Chondrocyte (in vitro differentiated cells): ENCODE results near the gene POU6F1. TPM values are rescaled to one million over a fixed set of nuclear protein-coding genes. Genes with fewer than 3 reads are reported as not detected.

Source experiments
- DNase-seq: peaks from one replicate; pipeline ENCODE4 v3.0.0; 2021; ENCODE audit warnings: mixed read lengths, low spot score
- H3K27ac Mint-ChIP-seq: one replicate; pipeline ENCODE4 v1.8.0; 2021; ENCODE audit warnings: mild to moderate bottlenecking, moderate library complexity, mixed read lengths; ENCODE audit not compliant: unreplicated experiment
- H3K27me3 Mint-ChIP-seq: 2 replicates; pipeline ENCODE4 v1.8.0; 2021; ENCODE audit warnings: low read depth, mixed read lengths
- H3K36me3 Mint-ChIP-seq: 2 replicates; pipeline ENCODE4 v1.8.0; 2021; ENCODE audit warnings: low read depth, mixed read lengths
- H3K4me1 Mint-ChIP-seq: 2 replicates; pipeline ENCODE4 v1.8.0; 2021; ENCODE audit warnings: low read depth, mild to moderate bottlenecking, mixed read lengths
- H3K4me3 Mint-ChIP-seq: one replicate; pipeline ENCODE4 v1.8.0; 2021; ENCODE audit warnings: mild to moderate bottlenecking, moderate library complexity, mixed read lengths; ENCODE audit not compliant: unreplicated experiment
- H3K9me3 Mint-ChIP-seq: 2 replicates; pipeline ENCODE4 v1.8.0; 2021; ENCODE audit warnings: low read depth, mixed read lengths
- total RNA-seq: library from RNA; stranded (reverse); gene quantifications from 3 replicates; pipeline ENCODE4 v1.2.1, GENCODE V29; 2021
- TF ChIP-seq, protein P1 (sequence below): fragments of 200-600 bp; sonication (generic); IDR thresholded peaks from 2 replicates; pipeline ENCODE4 v1.5.0; 2021; ENCODE audit warnings: antibody characterized with exemption, mild to moderate bottlenecking, moderate library complexity

The POU6F1 gene
- total RNA-seq, 1 donor from 2014 or later, result 9.9 TPM

DNA sequence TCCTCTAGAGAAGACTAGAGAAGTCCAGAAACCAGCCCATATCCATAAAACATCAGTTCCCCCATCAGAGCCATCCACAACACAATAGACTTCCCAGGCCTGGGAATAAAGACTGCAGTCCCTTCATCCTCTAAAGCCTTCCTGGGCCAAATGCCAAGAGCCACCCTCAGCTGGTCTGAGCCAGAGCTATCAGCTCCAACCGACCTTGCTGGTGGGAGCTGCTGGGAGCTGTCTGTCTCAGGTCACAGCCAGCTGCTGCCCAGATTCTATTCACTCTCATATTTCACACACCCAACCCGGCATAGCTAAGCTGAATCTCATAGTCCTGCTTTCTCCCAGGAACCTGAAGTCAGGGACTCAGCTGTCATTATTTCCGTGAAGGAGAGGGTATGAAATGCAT is 34.0 kb downstream of the POU6F1 start:
- peak overlapping the region; percentile 5 for H3K27ac Mint-ChIP-seq
- H3K9me3 Mint-ChIP-seq, result no peaks in the 10 kb centered on the region
- peak; percentile 11 for DNase-seq
- peaks cover 8% of the 10 kb centered on the region for H3K4me1 Mint-ChIP-seq
- no peak overlapping the region for H3K4me3 Mint-ChIP-seq
- TF ChIP-seq, protein P1, sequence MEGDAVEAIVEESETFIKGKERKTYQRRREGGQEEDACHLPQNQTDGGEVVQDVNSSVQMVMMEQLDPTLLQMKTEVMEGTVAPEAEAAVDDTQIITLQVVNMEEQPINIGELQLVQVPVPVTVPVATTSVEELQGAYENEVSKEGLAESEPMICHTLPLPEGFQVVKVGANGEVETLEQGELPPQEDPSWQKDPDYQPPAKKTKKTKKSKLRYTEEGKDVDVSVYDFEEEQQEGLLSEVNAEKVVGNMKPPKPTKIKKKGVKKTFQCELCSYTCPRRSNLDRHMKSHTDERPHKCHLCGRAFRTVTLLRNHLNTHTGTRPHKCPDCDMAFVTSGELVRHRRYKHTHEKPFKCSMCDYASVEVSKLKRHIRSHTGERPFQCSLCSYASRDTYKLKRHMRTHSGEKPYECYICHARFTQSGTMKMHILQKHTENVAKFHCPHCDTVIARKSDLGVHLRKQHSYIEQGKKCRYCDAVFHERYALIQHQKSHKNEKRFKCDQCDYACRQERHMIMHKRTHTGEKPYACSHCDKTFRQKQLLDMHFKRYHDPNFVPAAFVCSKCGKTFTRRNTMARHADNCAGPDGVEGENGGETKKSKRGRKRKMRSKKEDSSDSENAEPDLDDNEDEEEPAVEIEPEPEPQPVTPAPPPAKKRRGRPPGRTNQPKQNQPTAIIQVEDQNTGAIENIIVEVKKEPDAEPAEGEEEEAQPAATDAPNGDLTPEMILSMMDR, result no peak
- H3K36me3 Mint-ChIP-seq, result no peaks in the 10 kb centered on the region
- no peaks in the 10 kb centered on the region for H3K27me3 Mint-ChIP-seq

DNA sequence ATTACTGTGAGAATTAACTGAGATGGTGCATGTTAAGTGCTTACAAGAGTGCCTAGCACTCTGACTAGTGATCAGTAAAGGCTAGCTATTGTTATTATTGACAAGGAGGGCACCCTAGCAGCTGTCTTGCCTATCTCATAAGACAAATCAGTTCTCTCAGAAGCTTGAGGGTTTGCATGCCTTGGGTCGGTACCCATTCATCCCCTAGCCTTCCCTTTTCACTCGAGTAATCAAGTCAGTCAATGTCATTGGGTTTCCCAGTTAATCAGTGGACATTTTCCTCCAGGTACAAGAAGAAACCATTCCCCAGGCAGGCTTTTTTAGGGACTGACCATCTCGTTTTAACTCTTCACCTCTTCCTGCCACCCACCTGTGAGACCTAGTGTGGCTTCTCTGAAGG is 34.5 kb downstream of the POU6F1 start:
- no peak overlapping the region for H3K4me3 Mint-ChIP-seq
- H3K27me3 Mint-ChIP-seq, result no peaks in the 10 kb centered on the region

DNA sequence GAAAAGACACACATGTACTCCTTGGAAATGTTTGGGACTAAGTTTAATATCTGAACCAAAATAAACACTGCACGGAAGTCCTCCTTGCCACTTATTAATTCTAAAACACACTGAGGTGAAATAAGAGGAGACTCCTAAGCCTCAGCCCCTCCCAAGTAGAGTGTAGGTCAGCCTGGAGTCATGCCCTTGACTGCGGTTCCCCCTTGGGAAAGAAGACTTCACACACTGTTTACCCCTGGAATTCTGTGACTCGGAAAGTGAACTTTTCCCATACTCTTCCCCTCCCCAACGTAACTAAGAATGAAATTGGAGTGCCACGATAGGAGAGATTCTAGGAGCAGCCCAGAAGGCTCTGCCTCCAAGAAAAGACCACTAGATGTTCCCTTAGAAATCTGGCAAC is 36.3 kb downstream of the POU6F1 start:
- no peaks in the 10 kb centered on the region for H3K36me3 Mint-ChIP-seq
- H3K9me3 Mint-ChIP-seq, result no peaks in the 10 kb centered on the region
- H3K27me3 Mint-ChIP-seq, result no peaks in the 10 kb centered on the region
- no peak overlapping the region for H3K27ac Mint-ChIP-seq
- H3K4me1 Mint-ChIP-seq, result peaks cover 8% of the 10 kb centered on the region
- TF ChIP-seq, protein P1, result no peak
- no peak for DNase-seq
- H3K4me3 Mint-ChIP-seq, result no peak overlapping the region

More for the DNA sequence above, 34.5 kb downstream of the POU6F1 start:
- H3K9me3 Mint-ChIP-seq, result no peaks in the 10 kb centered on the region
- H3K36me3 Mint-ChIP-seq, result no peaks in the 10 kb centered on the region
- DNase-seq, result no peak
- H3K27ac Mint-ChIP-seq, result no peak overlapping the region
- H3K4me1 Mint-ChIP-seq, result peaks cover 8% of the 10 kb centered on the region
- TF ChIP-seq, protein P1, result no peak

DNA sequence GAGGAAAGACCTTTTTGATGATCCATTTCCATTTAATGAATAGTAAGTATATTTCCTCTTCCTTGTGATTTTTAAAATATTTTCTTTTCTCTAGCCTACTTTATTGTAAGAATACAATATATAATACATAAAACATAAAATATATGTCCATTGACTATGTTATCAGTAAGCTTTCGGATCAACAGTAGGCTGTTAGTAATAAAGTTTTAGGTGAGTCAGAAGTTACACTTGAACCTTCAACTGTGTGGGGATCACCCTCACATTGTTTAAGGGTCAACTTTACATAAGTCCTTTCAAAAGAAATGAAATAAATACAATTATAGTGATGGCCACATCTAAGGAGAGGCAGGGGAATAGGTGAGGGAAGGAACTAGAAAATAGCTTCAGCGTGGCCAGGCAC is 40.0 kb downstream of the POU6F1 start:
- no peak overlapping the region for H3K4me3 Mint-ChIP-seq
- peaks cover 4% of the 10 kb centered on the region for H3K4me1 Mint-ChIP-seq
- no peaks in the 10 kb centered on the region for H3K9me3 Mint-ChIP-seq
- no peak overlapping the region for H3K27ac Mint-ChIP-seq
- no peak for DNase-seq
- TF ChIP-seq, protein P1, result no peak
- H3K36me3 Mint-ChIP-seq, result no peaks in the 10 kb centered on the region
- H3K27me3 Mint-ChIP-seq, result no peaks in the 10 kb centered on the region

DNA sequence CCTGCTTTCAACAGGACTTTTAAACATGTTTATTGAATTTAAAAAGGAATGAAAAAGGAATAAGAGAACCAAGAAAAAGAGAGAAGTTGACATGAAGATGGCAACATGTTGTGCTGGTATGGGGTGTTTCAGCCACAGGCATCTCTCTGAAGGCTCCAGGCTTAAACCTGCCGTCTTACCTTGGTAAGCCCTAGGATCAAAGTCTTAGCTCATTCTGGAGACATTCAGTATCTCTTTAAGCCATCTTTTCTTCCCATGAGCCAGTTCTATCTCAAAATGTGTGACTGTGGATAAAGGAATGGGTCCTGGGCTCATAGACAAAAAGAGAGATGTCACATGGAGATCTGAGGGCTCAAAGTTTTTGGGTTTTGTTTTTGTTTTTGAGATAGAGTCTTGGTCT is 43.4 kb downstream of the POU6F1 start:
- no peak overlapping the region for H3K27ac Mint-ChIP-seq
- H3K27me3 Mint-ChIP-seq, result no peaks in the 10 kb centered on the region
- DNase-seq, result no peak
- no peaks in the 10 kb centered on the region for H3K36me3 Mint-ChIP-seq
- H3K4me3 Mint-ChIP-seq, result no peak overlapping the region
- no peaks in the 10 kb centered on the region for H3K9me3 Mint-ChIP-seq
- TF ChIP-seq, protein P1, result no peak
- H3K4me1 Mint-ChIP-seq, result peaks cover 8% of the 10 kb centered on the region
